ENCODE measurements around the gene TRMT61A. TPM values are rescaled to one million over a fixed set of nuclear protein-coding genes. Genes with fewer than 3 reads are reported as not detected.

TRMT61A gene
- total and polyA plus RNA-seq, 2 of the 13 experiments (the other 11 are each of a cell fraction or from before 2014, with no cell fraction given): 6.5 to 13.6 TPM

DNA sequence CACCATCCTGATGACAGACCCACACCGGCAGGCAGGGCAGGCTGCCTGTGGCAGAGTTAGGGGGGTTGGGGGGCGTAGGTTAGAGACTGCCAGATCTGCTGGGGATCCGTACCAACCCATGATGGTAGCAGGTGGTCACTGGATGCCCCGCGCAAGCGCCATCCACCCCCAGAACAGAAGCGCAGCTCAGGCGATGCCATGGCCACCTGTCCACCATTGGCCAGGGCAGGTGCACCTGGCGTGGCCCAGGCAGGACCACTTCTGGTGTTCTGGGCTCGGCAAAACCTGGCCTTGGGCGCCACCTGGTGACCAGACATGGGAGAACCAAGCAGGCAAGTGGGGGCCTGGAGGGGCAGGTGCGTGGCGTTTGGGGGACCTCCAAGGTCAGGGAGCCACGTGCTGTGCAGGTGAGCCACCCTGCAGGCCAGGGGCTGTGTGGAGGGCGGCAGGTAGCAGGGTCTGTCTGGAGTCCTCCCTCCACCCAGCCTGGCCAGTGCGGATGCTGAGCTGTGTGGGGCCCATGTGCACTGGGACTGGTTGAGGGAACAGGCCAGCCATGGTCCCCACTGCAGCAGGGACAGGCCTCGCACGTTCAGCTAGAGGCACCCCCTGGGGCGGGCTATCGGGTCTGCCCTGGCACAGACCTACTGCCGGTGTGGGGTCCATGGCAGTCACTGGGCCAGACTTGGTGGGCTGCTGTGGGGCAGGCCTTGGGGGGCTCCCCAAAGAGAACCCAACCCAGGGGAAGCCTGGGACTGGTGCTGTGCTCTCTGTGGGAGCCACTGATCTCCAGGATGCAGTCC lies 17.9 kb downstream of the TRMT61A start (continued):
- 0 out of 2 replicates have a peak, but pooled peaks have one; percentile 40 for TF ChIP-seq NKX3-1 (CRISPR knock-in tag; IDR thresholded peaks at IDR 0.05)
- TF ChIP-seq ZNF891 (CRISPR knock-in tag; IDR thresholded peaks at IDR 0.05): no peak
- TF ChIP-seq ZNF782 (CRISPR knock-in tag; IDR thresholded peaks at IDR 0.05; ENCODE audit: borderline replicate concordance): no peak
- peak; percentile 47 for TF ChIP-seq SRSF1 (optimal IDR thresholded peaks at IDR 0.05; ENCODE audit: low read depth, low read length)
- TF ChIP-seq PHF20 (CRISPR knock-in tag; IDR thresholded peaks at IDR 0.05): no peak
- peak; percentile 35 for TF ChIP-seq ZEB1 (IDR thresholded peaks at IDR 0.05; ENCODE audit: insufficient replicate concordance, low read depth)
- TF ChIP-seq ZNF451 (CRISPR knock-in tag; IDR thresholded peaks at IDR 0.05): no peak
- TF ChIP-seq, protein P1, sequence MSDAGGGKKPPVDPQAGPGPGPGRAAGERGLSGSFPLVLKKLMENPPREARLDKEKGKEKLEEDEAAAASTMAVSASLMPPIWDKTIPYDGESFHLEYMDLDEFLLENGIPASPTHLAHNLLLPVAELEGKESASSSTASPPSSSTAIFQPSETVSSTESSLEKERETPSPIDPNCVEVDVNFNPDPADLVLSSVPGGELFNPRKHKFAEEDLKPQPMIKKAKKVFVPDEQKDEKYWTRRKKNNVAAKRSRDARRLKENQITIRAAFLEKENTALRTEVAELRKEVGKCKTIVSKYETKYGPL (CRISPR knock-in tag; IDR thresholded peaks at IDR 0.05): no peak
- TF ChIP-seq SALL2 (CRISPR knock-in tag; IDR thresholded peaks at IDR 0.05): peak; percentile 40; the same call in 1 of the 2 replicates
- TF ChIP-seq, protein P2, sequence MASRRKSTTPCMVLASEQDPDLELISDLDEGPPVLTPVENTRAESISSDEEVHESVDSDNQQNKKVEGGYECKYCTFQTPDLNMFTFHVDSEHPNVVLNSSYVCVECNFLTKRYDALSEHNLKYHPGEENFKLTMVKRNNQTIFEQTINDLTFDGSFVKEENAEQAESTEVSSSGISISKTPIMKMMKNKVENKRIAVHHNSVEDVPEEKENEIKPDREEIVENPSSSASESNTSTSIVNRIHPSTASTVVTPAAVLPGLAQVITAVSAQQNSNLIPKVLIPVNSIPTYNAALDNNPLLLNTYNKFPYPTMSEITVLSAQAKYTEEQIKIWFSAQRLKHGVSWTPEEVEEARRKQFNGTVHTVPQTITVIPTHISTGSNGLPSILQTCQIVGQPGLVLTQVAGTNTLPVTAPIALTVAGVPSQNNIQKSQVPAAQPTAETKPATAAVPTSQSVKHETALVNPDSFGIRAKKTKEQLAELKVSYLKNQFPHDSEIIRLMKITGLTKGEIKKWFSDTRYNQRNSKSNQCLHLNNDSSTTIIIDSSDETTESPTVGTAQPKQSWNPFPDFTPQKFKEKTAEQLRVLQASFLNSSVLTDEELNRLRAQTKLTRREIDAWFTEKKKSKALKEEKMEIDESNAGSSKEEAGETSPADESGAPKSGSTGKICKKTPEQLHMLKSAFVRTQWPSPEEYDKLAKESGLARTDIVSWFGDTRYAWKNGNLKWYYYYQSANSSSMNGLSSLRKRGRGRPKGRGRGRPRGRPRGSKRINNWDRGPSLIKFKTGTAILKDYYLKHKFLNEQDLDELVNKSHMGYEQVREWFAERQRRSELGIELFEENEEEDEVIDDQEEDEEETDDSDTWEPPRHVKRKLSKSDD (CRISPR knock-in tag; IDR thresholded peaks at IDR 0.05; ENCODE audit: low read depth): no peak
- peak; percentile 29; the same call in 1 of the 2 replicates for TF ChIP-seq ZNF614 (CRISPR knock-in tag; IDR thresholded peaks at IDR 0.05; ENCODE audit: borderline replicate concordance)
- TF ChIP-seq SATB2 (CRISPR knock-in tag; IDR thresholded peaks at IDR 0.05): no peak
- TF ChIP-seq ZMYM2 (CRISPR knock-in tag; IDR thresholded peaks at IDR 0.05): no peak
- TF ChIP-seq, protein P3, sequence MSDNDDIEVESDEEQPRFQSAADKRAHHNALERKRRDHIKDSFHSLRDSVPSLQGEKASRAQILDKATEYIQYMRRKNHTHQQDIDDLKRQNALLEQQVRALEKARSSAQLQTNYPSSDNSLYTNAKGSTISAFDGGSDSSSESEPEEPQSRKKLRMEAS (IDR thresholded peaks at IDR 0.05): peak; percentile 57; the same call in 1 of the 2 replicates
- TF ChIP-seq ZNF652 (CRISPR knock-in tag; IDR thresholded peaks at IDR 0.05; ENCODE audit: borderline replicate concordance, low read depth): no peak
- TF ChIP-seq TARDBP (CRISPR knock-in tag; IDR thresholded peaks at IDR 0.05): no peak
- 0 out of 2 replicates have a peak, but pooled peaks have one; percentile 30 for TF ChIP-seq ZNF501 (CRISPR knock-in tag; IDR thresholded peaks at IDR 0.05)
- TF ChIP-seq FIP1L1 (IDR thresholded peaks at IDR 0.05; ENCODE audit: borderline replicate concordance, insufficient read depth, low read depth, low read length): no peak
- TF ChIP-seq ZNF839 (CRISPR knock-in tag; IDR thresholded peaks at IDR 0.05; ENCODE audit: borderline replicate concordance): no peak
- no peak for TF ChIP-seq ZNF180 (CRISPR knock-in tag; IDR thresholded peaks at IDR 0.05; ENCODE audit: borderline replicate concordance, low read depth)
- no peak for TF ChIP-seq NPAS2 (CRISPR knock-in tag; IDR thresholded peaks at IDR 0.05; ENCODE audit: borderline replicate concordance)
- no peak for TF ChIP-seq RBM22 (optimal IDR thresholded peaks at IDR 0.05; ENCODE audit: low read length)
- TF ChIP-seq AGO2 (optimal IDR thresholded peaks at IDR 0.05; ENCODE audit: low read depth, low read length): peak; percentile 58
- peak; percentile 78; the same call in 1 of the 2 replicates for TF ChIP-seq MAZ (IDR thresholded peaks at IDR 0.05; ENCODE audit: borderline replicate concordance, low read depth, low read length)
- peak; percentile 76; the same call in 1 of the 2 replicates for TF ChIP-seq MAZ (CRISPR knock-in tag; IDR thresholded peaks at IDR 0.05; ENCODE audit: low read depth)
- no peak for TF ChIP-seq HDAC2 (CRISPR knock-in tag; IDR thresholded peaks at IDR 0.05)
- no peak for TF ChIP-seq REL (CRISPR knock-in tag; conservative IDR thresholded peaks at IDR 0.05)
- no peak for TF ChIP-seq LCORL (IDR thresholded peaks at IDR 0.05)
- 0 out of 2 replicates have a peak, but pooled peaks have one; percentile 28 for TF ChIP-seq LCORL (CRISPR knock-in tag; IDR thresholded peaks at IDR 0.05)
